Measurements from ENCODE around the gene AGAP1.

AGAP1 gene

DNA sequence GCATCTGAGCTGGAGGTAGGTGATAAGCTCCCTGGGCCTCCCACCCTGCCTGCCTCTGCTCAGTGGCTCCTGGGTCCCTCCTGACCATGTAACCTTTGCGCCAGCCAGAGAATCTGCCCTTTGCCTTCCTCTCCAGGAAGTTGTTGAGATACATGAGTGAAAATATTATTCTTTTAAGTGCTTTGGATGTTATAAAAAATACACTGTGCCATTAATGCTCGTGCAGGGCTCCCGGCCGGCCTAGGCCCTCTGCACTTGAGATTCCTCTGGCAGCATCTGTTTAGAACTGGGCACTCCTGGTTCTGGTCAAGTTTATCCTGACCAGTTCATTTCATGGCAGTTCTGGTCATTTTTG, 18.8 kb downstream of the AGAP1 start:
- DNase-seq (ENCODE audit: low read depth): no peak
- no peak for TF ChIP-seq CTCF (IDR thresholded peaks at IDR 0.05; ENCODE audit: insufficient read depth, low read depth, low read length, missing control alignments)
- H3K4me3 ChIP-seq (ENCODE audit: low read depth, low read length): no peak overlapping the region

DNA sequence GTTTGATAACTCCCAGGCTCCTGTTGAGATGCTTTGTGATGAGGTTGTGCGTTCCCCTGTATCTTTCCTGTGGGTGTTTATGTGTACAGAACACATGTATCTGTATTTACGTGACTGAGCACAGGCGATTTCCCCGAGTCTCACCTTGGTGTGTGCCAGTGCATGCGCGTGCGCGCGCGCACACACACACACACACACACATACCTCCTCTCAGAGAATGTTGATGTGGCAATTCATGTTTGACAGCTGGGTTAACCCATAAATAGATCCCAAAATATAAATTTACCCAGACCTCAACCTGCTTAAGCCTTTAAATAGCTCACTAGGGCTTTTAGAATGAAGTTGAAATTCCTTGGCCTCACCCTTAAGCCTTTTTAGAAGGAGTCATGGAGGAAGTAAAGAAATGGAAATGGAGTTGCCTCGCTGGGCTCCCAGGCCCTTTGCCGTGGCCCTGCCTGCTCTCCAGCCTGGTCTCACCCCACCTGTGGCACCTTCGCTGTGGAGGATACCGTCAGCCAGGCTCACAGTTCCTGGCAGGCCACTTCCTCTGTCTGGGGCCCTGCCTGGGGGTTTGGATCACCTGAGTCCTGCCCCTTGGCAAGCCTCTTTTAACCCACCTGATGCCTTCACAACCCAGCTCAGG, 20.3 kb downstream of the AGAP1 start:
- no peak for TF ChIP-seq CTCF (IDR thresholded peaks at IDR 0.05; ENCODE audit: insufficient read depth, low read depth, low read length, missing control alignments)
- no peak overlapping the region for H3K4me3 ChIP-seq (ENCODE audit: low read depth, low read length)
- DNase-seq (ENCODE audit: low read depth): no peak

DNA sequence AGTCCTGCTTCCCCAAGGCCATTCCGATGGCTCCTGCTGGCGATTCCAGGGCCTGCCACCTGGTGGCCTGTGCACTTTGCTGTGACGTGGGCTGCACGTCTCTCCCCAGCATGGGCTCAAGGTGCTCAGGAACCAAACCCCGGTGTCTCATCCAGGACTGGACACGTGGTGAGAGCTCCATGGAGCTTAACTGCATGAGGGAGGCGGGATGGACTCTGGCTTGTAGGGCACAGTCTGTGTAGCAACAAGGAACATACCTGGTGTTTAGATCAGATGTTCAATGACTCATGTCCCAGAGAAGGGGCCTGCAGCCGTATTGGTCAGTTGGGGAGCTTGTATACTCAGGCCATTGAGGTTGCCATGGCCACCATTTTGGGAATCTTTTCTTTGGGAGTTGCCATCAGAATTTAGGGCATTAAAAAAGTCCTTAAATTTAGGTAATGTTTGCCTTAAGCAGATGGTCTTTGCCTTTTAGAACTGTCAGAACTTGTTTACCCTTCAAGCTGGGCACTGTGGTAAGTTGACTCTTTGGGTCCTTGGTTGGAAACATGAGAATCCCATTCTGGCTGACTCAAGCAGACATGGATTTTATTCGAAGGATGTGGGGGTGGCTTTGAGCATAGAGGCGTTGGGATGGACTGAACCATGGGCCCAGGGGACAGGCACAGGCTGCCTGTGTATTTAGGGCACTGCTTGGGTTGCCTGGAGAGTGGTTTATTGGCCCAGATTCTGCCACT, 21.0 kb downstream of the AGAP1 start:
- H3K4me3 ChIP-seq (ENCODE audit: low read depth, low read length): no peak overlapping the region
- DNase-seq (ENCODE audit: low read depth): no peak
- TF ChIP-seq CTCF (IDR thresholded peaks at IDR 0.05; ENCODE audit: insufficient read depth, low read depth, low read length, missing control alignments): no peak

DNA sequence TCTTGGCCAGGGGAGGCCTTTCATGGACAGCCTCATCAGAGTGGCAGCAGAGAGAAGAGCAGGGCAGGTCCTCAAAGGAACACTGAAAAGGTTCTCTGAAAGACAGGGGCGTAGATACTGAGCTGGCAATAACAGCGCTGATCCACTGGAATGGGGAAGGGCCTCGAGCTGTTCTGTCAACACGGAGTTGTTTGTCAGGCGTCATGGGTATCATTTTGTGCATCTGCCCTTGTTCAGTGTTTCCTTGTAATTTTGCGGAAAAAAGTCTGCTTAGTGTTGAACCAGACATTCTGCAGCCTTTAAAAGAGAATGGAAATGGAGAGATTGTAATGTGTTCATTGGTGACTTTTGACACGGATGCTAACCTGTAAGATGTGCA, 21.5 kb downstream of the AGAP1 start:
- no peak for DNase-seq (ENCODE audit: low read depth)
- TF ChIP-seq CTCF (IDR thresholded peaks at IDR 0.05; ENCODE audit: insufficient read depth, low read depth, low read length, missing control alignments): no peak
- H3K4me3 ChIP-seq (ENCODE audit: low read depth, low read length): no peak overlapping the region

DNA sequence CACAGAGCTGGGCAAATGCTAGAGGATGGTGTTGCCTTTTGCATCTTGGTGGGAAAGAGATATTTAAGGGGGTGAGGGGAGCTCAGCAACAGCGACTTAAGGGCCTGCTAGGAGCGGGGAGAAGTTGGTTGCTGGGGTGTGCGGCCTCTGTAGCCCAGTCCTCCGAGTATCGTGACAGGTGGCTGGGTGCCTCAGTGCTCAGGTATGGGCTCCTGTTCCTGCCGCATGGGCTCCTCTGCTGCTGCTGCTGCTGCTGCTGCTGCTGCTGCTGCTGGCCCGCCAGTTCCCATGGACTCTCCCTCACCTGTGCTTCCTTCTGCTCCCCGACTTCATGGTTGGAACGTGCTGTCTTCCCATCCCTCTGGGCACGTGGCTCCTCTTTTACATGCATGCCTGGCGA, 22.0 kb downstream of the AGAP1 start:
- DNase-seq (ENCODE audit: low read depth): no peak
- H3K4me3 ChIP-seq (ENCODE audit: low read depth, low read length): no peak overlapping the region
- TF ChIP-seq CTCF (IDR thresholded peaks at IDR 0.05; ENCODE audit: insufficient read depth, low read depth, low read length, missing control alignments): no peak

- TF ChIP-seq CTCF (IDR thresholded peaks at IDR 0.05; ENCODE audit: insufficient read depth, low read depth, low read length, missing control alignments): no peak
- no peak overlapping the region for H3K4me3 ChIP-seq (ENCODE audit: low read depth, low read length)
- no peak for DNase-seq (ENCODE audit: low read depth)
Observed at GRCh38 chr2:235516257-235516656, 22.4 kb downstream of the AGAP1 start.

All from GM12865 (cell line).